CD14-positive monocyte (primary cell): ENCODE measurements around the gene KRTAP5-4. TPM values are rescaled to one million over a fixed set of nuclear protein-coding genes. Genes with fewer than 3 reads are reported as not detected.

Source experiments
- DNase-seq, 3 donors: peaks; one replicate each; pipeline ENCODE4 v3.0.0-alpha.2; 2011 to 2022
- H2AFZ ChIP-seq: 2 replicates; pipeline ENCODE4 v1.6.0; 2012; ENCODE audit warnings: mild to moderate bottlenecking, low read depth, low read length, inconsistent platforms; ENCODE audit not compliant: insufficient read depth, poor library complexity, severe bottlenecking
- H3K27ac ChIP-seq, 2 donors: 1 replicate in 1 of 2; 2 replicates in 1 of 2; pipeline ENCODE4 v1.5.1; 2012 to 2013; ENCODE audit warnings: low read length in 2 of 2, control low read depth in 1 of 2, inconsistent platforms in 1 of 2, low read depth in 1 of 2, mild to moderate bottlenecking in 1 of 2
- H3K27me3 ChIP-seq, 2 donors: one replicate each; pipeline versions ENCODE4 v1.6.0 to v1.6.1; 2011 to 2013; ENCODE audit warnings: low read length in 2 of 2; ENCODE audit not compliant: control insufficient read depth in 2 of 2, insufficient read depth in 2 of 2
- H3K36me3 ChIP-seq, 2 donors: replicated peaks in 1 of 2; 1 replicate in 1 of 2; 2 replicates in 1 of 2; pipeline versions ENCODE4 v1.5.1 to v1.6.1; 2012 to 2013; ENCODE audit warnings: low read length in 2 of 2, control low read depth in 1 of 2, inconsistent platforms in 1 of 2, mild to moderate bottlenecking in 1 of 2; ENCODE audit not compliant: insufficient read depth in 2 of 2, control insufficient read depth in 1 of 2
- H3K4me1 ChIP-seq, 2 donors: 1 replicate in 1 of 2; 2 replicates in 1 of 2; pipeline versions ENCODE4 v1.5.1 to v1.6.1; 2012 to 2013; ENCODE audit warnings: low read length in 2 of 2, control low read depth in 1 of 2, inconsistent platforms in 1 of 2, mild to moderate bottlenecking in 1 of 2, moderate library complexity in 1 of 2; ENCODE audit not compliant: insufficient read depth in 2 of 2, control insufficient read depth in 1 of 2
- H3K4me2 ChIP-seq: replicated peaks from 2 replicates; pipeline ENCODE3; 2012; ENCODE audit warnings: low read length, moderate library complexity, mild to moderate bottlenecking; ENCODE audit not compliant: poor library complexity, severe bottlenecking; ENCODE audit errors: extremely low read depth
- H3K4me3 ChIP-seq, 3 experiments: fragments of 200-600 bp in 1 of 3; sonication (generic) in 1 of 3; replicated peaks in 1 of 3; 1 replicate in 2 of 3; 2 replicates in 1 of 3; pipeline ENCODE4 v1.5.1; 2011 to 2013; ENCODE audit warnings: low read length in 3 of 3, mild to moderate bottlenecking in 3 of 3, control low read depth in 2 of 3, low read depth in 2 of 3, inconsistent platforms in 1 of 3, moderate library complexity in 1 of 3
- H3K79me2 ChIP-seq: 2 replicates; pipeline ENCODE4 v1.6.0; 2012; ENCODE audit warnings: mild to moderate bottlenecking, control low read depth, inconsistent platforms, low read length, moderate library complexity; ENCODE audit not compliant: insufficient read depth
- H3K9ac ChIP-seq: 2 replicates; pipeline ENCODE4 v1.6.0; 2017; ENCODE audit warnings: low read length, mild to moderate bottlenecking; ENCODE audit not compliant: insufficient read depth, poor library complexity, severe bottlenecking
- H3K9me3 ChIP-seq, 2 donors: replicated peaks in 1 of 2; 1 replicate in 1 of 2; 2 replicates in 1 of 2; pipeline versions ENCODE4 v1.5.1 to v1.6.1; 2012 to 2013; ENCODE audit warnings: low read length in 2 of 2, control low read depth in 1 of 2; ENCODE audit not compliant: control insufficient read depth in 1 of 2, insufficient read depth in 1 of 2
- H4K20me1 ChIP-seq: 2 replicates; pipeline ENCODE4 v1.6.0; 2012; ENCODE audit warnings: mild to moderate bottlenecking, low read length, control low read depth, moderate library complexity; ENCODE audit not compliant: insufficient read depth
- H3K27ac Mint-ChIP-seq, 7 donors: one replicate each; pipeline ENCODE4 v1.8.0; 2020; ENCODE audit warnings: mild to moderate bottlenecking in 7 of 7, mixed read lengths in 7 of 7, moderate library complexity in 6 of 7, inconsistent platforms in 2 of 7
- H3K27me3 Mint-ChIP-seq, 3 donors: one replicate each; pipeline ENCODE4 v1.8.0; 2021 to 2022; ENCODE audit warnings: low read depth in 3 of 3, mild to moderate bottlenecking in 3 of 3, mixed read lengths in 3 of 3, moderate library complexity in 3 of 3, inconsistent platforms in 1 of 3
- H3K36me3 Mint-ChIP-seq, 2 donors: one replicate each; pipeline ENCODE4 v1.8.0; 2020; ENCODE audit warnings: mixed read lengths in 2 of 2, inconsistent platforms in 1 of 2, mild to moderate bottlenecking in 1 of 2
- H3K4me1 Mint-ChIP-seq: one replicate; pipeline ENCODE4 v1.8.0; 2020; ENCODE audit warnings: mild to moderate bottlenecking, mixed read lengths
- H3K4me3 Mint-ChIP-seq, 2 donors: one replicate each; pipeline ENCODE4 v1.8.0; 2020; ENCODE audit warnings: mild to moderate bottlenecking in 2 of 2, mixed read lengths in 2 of 2, moderate library complexity in 1 of 2
- H3K9me3 Mint-ChIP-seq, 7 donors: one replicate each; pipeline ENCODE4 v1.8.0; 2020 to 2022; ENCODE audit warnings: mixed read lengths in 7 of 7, mild to moderate bottlenecking in 6 of 7, moderate library complexity in 6 of 7, inconsistent platforms in 2 of 7
- CTCF ChIP-seq: fragments of 200-600 bp; IDR thresholded peaks from one replicate; pipeline ENCODE4 v1.8.0; 2022; ENCODE audit warnings: antibody characterized with exemption, mild to moderate bottlenecking
- WGBS: methylation state at CpG from one replicate; pipeline ENCODE4 v1.1.5; 2013; ENCODE audit warnings: missing lambda C conversion rate; ENCODE audit not compliant: insufficient coverage; 5-methylcytosine and 5-hydroxymethylcytosine counted together
- intact Hi-C, 2 donors: fragments of 100-400 bp; cut with micrococcal nuclease; formaldehyde crosslinking; loops; one replicate each; pipeline versions ENCODE4 v1.15.0 to v1.15.1; 2023
- polyA plus RNA-seq, 3 donors: library from polyadenylated mRNA; depleted of rRNA in 1 of 3; unstranded in 2 of 3; stranded (reverse) in 1 of 3; fragments of 300-500 nt in 2 of 3; fragments of >200 nt in 1 of 3; fragmentation: Illumina TruSeq in 2 of 3; gene quantifications; 1 replicate in 2 of 3; 2 replicates in 1 of 3; pipeline ENCODE4 v1.2.3, GENCODE V29; 2012 to 2021

The KRTAP5-4 gene
- polyA plus RNA-seq, 3 donors: not detected

GRCh38 chr11:1639666-1640065, 17.7 kb upstream of the KRTAP5-4 start:
- 72% methylated on average over 15 of the region's 15 CpGs for WGBS
- no peaks in the 10 kb centered on the region for H3K4me1 ChIP-seq
- no peak for TF ChIP-seq CTCF
- H2AFZ ChIP-seq: no peak overlapping the region
- H3K4me2 ChIP-seq: no peak overlapping the region
- no peaks in the 10 kb centered on the region for H3K36me3 Mint-ChIP-seq
- H3K4me3 ChIP-seq: no peak overlapping the region
- H3K27ac Mint-ChIP-seq: no peak overlapping the region
- H3K36me3 ChIP-seq: no peaks in the 10 kb centered on the region
- no peaks in the 10 kb centered on the region for H3K79me2 ChIP-seq
- H3K4me1 Mint-ChIP-seq: no peaks in the 10 kb centered on the region
- no peaks in the 10 kb centered on the region for H3K9me3 ChIP-seq
- H3K27me3 Mint-ChIP-seq: peaks cover 7 to 30% (median 21%) of the 10 kb centered on the region in 3 donors
- no peaks in the 10 kb centered on the region for H3K9me3 Mint-ChIP-seq
- intact Hi-C loops: no loop called here
- H3K27me3 ChIP-seq: no peaks in the 10 kb centered on the region
- no peak overlapping the region for H3K4me3 Mint-ChIP-seq
- DNase-seq: no peak
- H3K27ac ChIP-seq: no peak overlapping the region
- H4K20me1 ChIP-seq: no peaks in the 10 kb centered on the region
- H3K9ac ChIP-seq: no peak overlapping the region

- Mint-ChIP-seq H3K27ac (no peak overlapping the region), H3K4me1 (no peaks in the 10 kb centered on the region), H3K4me3 (no peak overlapping the region), H3K36me3 (no peaks in the 10 kb centered on the region), H3K9me3 (no peaks in the 10 kb centered on the region), H3K27me3 (peaks cover 7 to 31% (median 24%) of the 10 kb centered on the region in 3 donors)
- no peak overlapping the region for H3K27ac ChIP-seq
- H3K36me3 ChIP-seq: no peaks in the 10 kb centered on the region
- no peak overlapping the region for H3K4me2 ChIP-seq
- DNase-seq: no peak
- H3K27me3 ChIP-seq: no peaks in the 10 kb centered on the region
- no peak for TF ChIP-seq CTCF
- 88% methylated on average over 11 of the region's 18 CpGs for WGBS
- no peak overlapping the region for H3K4me3 ChIP-seq
- no peaks in the 10 kb centered on the region for H3K9me3 ChIP-seq
- H3K9ac ChIP-seq: no peak overlapping the region
- no peaks in the 10 kb centered on the region for H3K79me2 ChIP-seq
- no peak overlapping the region for H2AFZ ChIP-seq
- intact Hi-C loops: no loop called here
- no peaks in the 10 kb centered on the region for H4K20me1 ChIP-seq
- no peaks in the 10 kb centered on the region for H3K4me1 ChIP-seq
Observed at GRCh38 chr11:1639102-1639620, 17.2 kb upstream of the KRTAP5-4 start.
